ENCODE results near the gene SLC29A1. TPM values are rescaled to one million over a fixed set of nuclear protein-coding genes. Genes with fewer than 3 reads are reported as not detected.
"Not testable (repeated sequence)": the region's sequence is repeated elsewhere in the genome, so short reads cannot be mapped to it uniquely, and the experiment has no call there.

SLC29A1 gene
- total RNA-seq, 4 donors from 2014 or later: 61.7 to 317 (median 87.0) TPM

GRCh38 chr6:44186635-44187025 is 36.8 kb upstream of the SLC29A1 start:
- no peak for TF ChIP-seq CTCF (IDR thresholded peaks at IDR 0.05)
- ATAC-seq (ENCODE audit: low FRiP score): no peak
- DNase-seq (ENCODE audit: low spot score): no peak

DNA sequence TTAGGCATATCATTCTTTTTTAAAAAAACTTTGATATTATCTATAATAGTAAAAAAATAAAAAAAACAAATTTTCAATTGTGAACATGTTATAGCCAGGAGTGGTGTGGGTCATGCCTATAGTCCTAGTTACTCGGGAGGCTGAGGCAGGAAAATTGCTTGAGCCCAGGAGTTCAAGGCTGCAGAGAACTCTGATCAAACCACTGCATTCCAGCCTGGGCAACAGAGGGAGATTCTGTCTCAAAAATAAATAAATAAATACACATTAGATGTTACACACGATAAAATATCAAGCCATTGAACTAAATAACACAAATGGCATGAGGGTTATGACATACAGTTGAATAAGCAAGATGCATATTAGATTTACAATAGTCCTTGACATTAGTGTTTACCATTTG is 34.6 kb upstream of the SLC29A1 start:
- no peak for TF ChIP-seq CTCF (IDR thresholded peaks at IDR 0.05)
- no peak for ATAC-seq (ENCODE audit: low FRiP score)
- DNase-seq (ENCODE audit: low spot score): no peak

DNA sequence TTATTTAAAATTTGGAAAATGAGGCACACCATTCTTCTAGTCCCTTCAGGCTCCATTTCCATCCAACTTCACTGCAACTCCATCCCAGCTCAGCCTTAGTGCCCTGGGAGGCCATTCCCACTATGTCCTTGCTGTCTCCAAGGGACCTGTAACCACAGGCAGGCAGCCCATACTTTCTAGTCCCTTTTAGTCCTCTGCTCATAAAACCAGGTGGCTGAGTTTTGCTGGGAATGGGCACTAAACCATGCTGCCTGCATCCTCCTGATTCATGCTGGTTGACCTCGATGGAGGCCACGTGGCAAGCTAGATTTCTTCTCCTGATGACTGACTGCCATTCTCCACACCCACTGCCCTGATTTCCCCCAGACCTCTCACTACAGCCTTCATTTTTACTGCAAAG is 34.1 kb upstream of the SLC29A1 start:
- ATAC-seq (ENCODE audit: low FRiP score) (no peak), DNase-seq (ENCODE audit: low spot score) (no peak)
- no peak for TF ChIP-seq CTCF (IDR thresholded peaks at IDR 0.05)

DNA sequence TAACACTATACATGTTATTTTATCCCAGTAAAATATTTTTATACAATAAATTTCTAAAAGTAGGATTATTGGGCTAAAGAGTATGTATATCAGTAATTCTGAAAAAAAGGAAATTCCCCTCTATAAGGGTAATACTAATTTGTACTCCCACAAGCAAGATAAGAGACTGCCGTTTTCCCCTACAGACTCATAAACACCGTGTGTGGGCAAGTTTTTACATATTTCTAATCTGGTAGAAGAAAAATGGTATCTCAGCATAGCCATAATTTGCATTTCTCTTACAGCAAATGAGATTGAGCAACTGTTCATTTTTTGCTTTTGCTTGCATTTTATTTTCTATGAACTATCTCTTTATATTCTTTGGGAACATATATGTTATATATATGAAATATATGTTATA is 32.7 kb upstream of the SLC29A1 start:
- ATAC-seq (ENCODE audit: low FRiP score) (no peak), DNase-seq (ENCODE audit: low spot score) (no peak)
- TF ChIP-seq CTCF (IDR thresholded peaks at IDR 0.05): no peak

- TF ChIP-seq CTCF (IDR thresholded peaks at IDR 0.05): no peak
- ATAC-seq (ENCODE audit: low FRiP score): no peak
- DNase-seq (ENCODE audit: low spot score): no peak
These were observed 30.9 kb upstream of the SLC29A1 start for GRCh38 chr6:44192428-44193041.

DNA sequence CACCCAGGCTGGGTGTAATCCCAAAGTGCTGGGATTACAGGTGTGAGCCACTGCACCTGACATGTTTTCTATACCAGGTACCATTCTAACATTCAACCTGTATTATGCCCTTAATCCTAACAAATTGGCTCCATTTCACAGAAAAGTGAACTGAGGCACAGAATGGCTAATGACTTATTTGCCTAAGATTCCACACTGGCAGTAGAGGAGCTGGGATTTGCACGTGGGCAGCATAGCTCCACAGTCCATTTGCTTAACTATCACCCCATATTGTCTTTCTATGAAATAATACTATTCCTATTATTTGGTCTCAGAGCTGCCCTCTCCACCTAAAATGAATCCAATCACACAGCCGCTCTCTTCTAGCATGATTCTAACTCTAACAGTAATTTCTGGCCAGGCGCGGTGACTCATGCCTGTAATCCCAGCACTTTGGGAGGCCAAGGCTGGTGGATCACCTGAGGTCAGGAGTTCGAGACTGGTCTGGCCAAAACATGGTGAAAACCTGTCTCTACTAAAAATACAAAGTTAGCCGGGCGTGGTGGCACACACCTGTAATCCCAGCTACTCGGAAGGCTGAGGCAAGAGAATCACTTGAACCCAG is 30.0 kb upstream of the SLC29A1 start:
- DNase-seq (ENCODE audit: low spot score) (no peak), ATAC-seq (ENCODE audit: low FRiP score) (no peak)
- no peak for TF ChIP-seq CTCF (IDR thresholded peaks at IDR 0.05)

- ATAC-seq (ENCODE audit: low FRiP score) (no peak), DNase-seq (ENCODE audit: low spot score) (no peak)
- TF ChIP-seq CTCF (IDR thresholded peaks at IDR 0.05): no peak
These were observed 29.1 kb upstream of the SLC29A1 start for GRCh38 chr6:44194326-44194725.

DNA sequence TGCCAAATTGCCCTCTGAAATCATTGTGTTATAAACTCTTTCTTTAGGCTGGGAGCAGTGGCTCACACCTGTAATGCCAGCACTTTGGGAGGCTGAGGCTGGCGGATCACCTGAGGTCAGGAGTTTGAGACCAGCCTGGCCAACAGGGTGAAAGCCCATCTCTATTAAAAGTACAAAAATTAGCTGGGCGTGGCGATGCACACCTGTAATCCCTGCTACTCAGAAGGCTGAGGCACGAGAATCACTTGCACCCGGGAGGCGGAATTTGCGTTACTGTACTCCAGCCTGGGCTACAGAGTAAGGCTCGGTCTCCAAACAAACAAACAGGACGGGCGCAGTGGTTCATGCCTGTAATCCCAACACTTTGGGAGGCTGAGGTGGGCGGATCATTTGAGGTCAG is 27.0 kb upstream of the SLC29A1 start:
- not testable (repeated sequence) for ATAC-seq (ENCODE audit: low FRiP score); DNase-seq (ENCODE audit: low spot score)

Data from omental fat pad (tissue), 4 donors.